Measurements from ENCODE around the gene ITPKA. TPM values are rescaled to one million over a fixed set of nuclear protein-coding genes. Genes with fewer than 3 reads are reported as not detected.

The ITPKA gene
- total RNA-seq, 1 donor from 2014 or later, result not detected

- Mint-ChIP-seq H3K27ac (no peak overlapping the region), H3K27me3 (ENCODE audit: insufficient read depth, low read depth) (peaks cover 76% of the 10 kb centered on the region), H3K4me3 (no peak overlapping the region), H3K36me3 (no peaks in the 10 kb centered on the region), H3K4me1 (peaks cover 8% of the 10 kb centered on the region), H3K9me3 (peaks cover 6% of the 10 kb centered on the region)
- DNase-seq (ENCODE audit: low spot score), result no peak
- no peaks in the 10 kb centered on the region for H3K36me3 ChIP-seq
- H3K27ac ChIP-seq, result no peak overlapping the region
- H3K9ac ChIP-seq, result no peak overlapping the region
- H3K4me3 ChIP-seq, result no peak overlapping the region
- H3K4me1 ChIP-seq, result peaks cover 21% of the 10 kb centered on the region
- peaks cover 100% of the 10 kb centered on the region for H3K27me3 ChIP-seq
- H2AFZ ChIP-seq (replicated peaks), result no peak overlapping the region
- peaks cover 40% of the 10 kb centered on the region for H4K20me1 ChIP-seq (ENCODE audit: low read depth)
- no peak for TF ChIP-seq EZH2phosphoT487 (IDR thresholded peaks at IDR 0.05)
- no peak for TF ChIP-seq CTCF (IDR thresholded peaks at IDR 0.05)
- no peak for TF ChIP-seq EZH2 (IDR thresholded peaks at IDR 0.05)
- H3K4me2 ChIP-seq, result no peak overlapping the region
- no peaks in the 10 kb centered on the region for H3K79me2 ChIP-seq (ENCODE audit: low read depth)
- no peaks in the 10 kb centered on the region for H3K9me3 ChIP-seq (ENCODE audit: low read depth)
- H3F3A ChIP-seq (ENCODE audit: low read depth), result peaks cover 4% of the 10 kb centered on the region
Measured at GRCh38 chr15:41504751-41505492, 11.2 kb downstream of the ITPKA start.

GRCh38 chr15:41505776-41506175 is 12.1 kb downstream of the ITPKA start:
- H3K27ac Mint-ChIP-seq, result no peak overlapping the region

GRCh38 chr15:41506796-41507341 is 13.2 kb downstream of the ITPKA start:
- Histone ChIP-seq H3K4me2 (no peak overlapping the region), H3K79me2 (ENCODE audit: low read depth) (no peaks in the 10 kb centered on the region), H2AFZ (replicated peaks) (no peak overlapping the region), H3K4me3 (no peak overlapping the region), H3K9me3 (ENCODE audit: low read depth) (no peaks in the 10 kb centered on the region), H3K27ac (no peak overlapping the region), H3K9ac (no peak overlapping the region), H3K4me1 (peaks cover 19% of the 10 kb centered on the region), H3K27me3 (peaks cover 100% of the 10 kb centered on the region), H4K20me1 (ENCODE audit: low read depth) (peaks cover 40% of the 10 kb centered on the region), H3F3A (ENCODE audit: low read depth) (peaks cover 10% of the 10 kb centered on the region), H3K36me3 (no peaks in the 10 kb centered on the region)
- Mint-ChIP-seq H3K4me3 (no peak overlapping the region), H3K27me3 (ENCODE audit: insufficient read depth, low read depth) (peaks cover 70% of the 10 kb centered on the region), H3K27ac (no peak overlapping the region), H3K4me1 (peaks cover 5% of the 10 kb centered on the region), H3K9me3 (peaks cover 3% of the 10 kb centered on the region), H3K36me3 (no peaks in the 10 kb centered on the region)
- DNase-seq (ENCODE audit: low spot score), result no peak
- no peak for TF ChIP-seq CTCF (IDR thresholded peaks at IDR 0.05)
- no peak for TF ChIP-seq EZH2 (IDR thresholded peaks at IDR 0.05)
- no peak for TF ChIP-seq EZH2phosphoT487 (IDR thresholded peaks at IDR 0.05)

More at GRCh38 chr15:41505776-41506175, 12.1 kb downstream of the ITPKA start:
- Mint-ChIP-seq H3K4me1 (peaks cover 8% of the 10 kb centered on the region), H3K27me3 (ENCODE audit: insufficient read depth, low read depth) (peaks cover 76% of the 10 kb centered on the region), H3K4me3 (no peak overlapping the region), H3K36me3 (no peaks in the 10 kb centered on the region), H3K9me3 (peaks cover 6% of the 10 kb centered on the region)
- DNase-seq (ENCODE audit: low spot score), result no peak
- no peaks in the 10 kb centered on the region for H3K36me3 ChIP-seq
- H3K9ac ChIP-seq, result no peak overlapping the region
- no peaks in the 10 kb centered on the region for H3K9me3 ChIP-seq (ENCODE audit: low read depth)
- H3K27me3 ChIP-seq, result peaks cover 100% of the 10 kb centered on the region
- no peak overlapping the region for H3K27ac ChIP-seq
- H3K79me2 ChIP-seq (ENCODE audit: low read depth), result no peaks in the 10 kb centered on the region
- peaks cover 11% of the 10 kb centered on the region for H3F3A ChIP-seq (ENCODE audit: low read depth)
- TF ChIP-seq EZH2 (IDR thresholded peaks at IDR 0.05) (no peak), EZH2phosphoT487 (IDR thresholded peaks at IDR 0.05) (no peak), CTCF (IDR thresholded peaks at IDR 0.05) (no peak)
- no peak overlapping the region for H3K4me3 ChIP-seq
- peaks cover 41% of the 10 kb centered on the region for H4K20me1 ChIP-seq (ENCODE audit: low read depth)
- H2AFZ ChIP-seq (replicated peaks), result no peak overlapping the region
- H3K4me2 ChIP-seq, result no peak overlapping the region
- peaks cover 21% of the 10 kb centered on the region for H3K4me1 ChIP-seq

All from neural progenitor cell (in vitro differentiated cells).